ENCODE results near the gene DPH7.
"Not testable (repeated sequence)": the region's sequence is repeated elsewhere in the genome, so short reads cannot be mapped to it uniquely, and the experiment has no call there.

Gene DPH7

GRCh38 chr9:137578518-137579258, at the start of gene DPH7:
Gene DPH7 (minus strand): TSS chr9:137578925. CDS start chr9:137578777, 148 bp downstream.
- peak; percentile 59 to 99 (median 91) for DNase-seq

- DNase-seq, result not testable (repeated sequence)
Observed at GRCh38 chr9:137627406-137627805, 48.7 kb upstream of the DPH7 start.

- DNase-seq, result no peak
Observed at GRCh38 chr9:137626464-137626863, 47.7 kb upstream of the DPH7 start.

- DNase-seq, result not testable (repeated sequence)
Observed at GRCh38 chr9:137622211-137622610, 43.5 kb upstream of the DPH7 start.

- no peak for DNase-seq
Observed at GRCh38 chr9:137621131-137621757, 42.5 kb upstream of the DPH7 start.

- no peak for DNase-seq
Observed at GRCh38 chr9:137620581-137620980, 41.9 kb upstream of the DPH7 start.

- no peak for DNase-seq
Observed at GRCh38 chr9:137620048-137620405, 41.3 kb upstream of the DPH7 start.

- DNase-seq, result peak in 2 of 51 donors; percentile 14 to 41
Observed at GRCh38 chr9:137619240-137620047, 40.7 kb upstream of the DPH7 start.

GRCh38 chr9:137618105-137619067, 39.7 kb upstream of the DPH7 start, which contains the start of gene EHMT1:
Gene EHMT1 (plus strand): TSS chr9:137619005. CDS start chr9:137619029, 24 bp downstream.
- peak; percentile 33 to 95 (median 81) for DNase-seq

- DNase-seq, result no peak
Observed at GRCh38 chr9:137615387-137615871, 36.7 kb upstream of the DPH7 start.

GRCh38 chr9:137614631-137615386, 36.1 kb upstream of the DPH7 start:
- no peak for DNase-seq

- no peak for DNase-seq
Observed at GRCh38 chr9:137613738-137614523, 35.2 kb upstream of the DPH7 start.

- no peak for DNase-seq
Observed at GRCh38 chr9:137613259-137613658, 34.5 kb upstream of the DPH7 start.

GRCh38 chr9:137612741-137613142, 34.0 kb upstream of the DPH7 start:
- DNase-seq, result no peak

GRCh38 chr9:137611623-137612609, 33.2 kb upstream of the DPH7 start:
- DNase-seq, result no peak

GRCh38 chr9:137610944-137611343, 32.2 kb upstream of the DPH7 start:
- no peak for DNase-seq

GRCh38 chr9:137607141-137607857, 28.6 kb upstream of the DPH7 start:
- no peak for DNase-seq

Measured in hypothalamus (tissue), 51 donors.